Subcutaneous adipose tissue (tissue), 4 donors: ENCODE data around the gene NT5DC4. TPM values are rescaled to one million over a fixed set of nuclear protein-coding genes. Genes with fewer than 3 reads are reported as not detected.

ENCODE experiments used
- total RNA-seq, 4 donors: library from RNA; depleted of rRNA; stranded (reverse); fragments of >200 nt; gene quantifications; one replicate each; pipeline ENCODE4 v1.1.0, GENCODE V29; 2016
- TF ChIP-seq, protein P1 (sequence below): fragments of 450-650 bp; IDR thresholded peaks from one replicate; pipeline ENCODE4 v1.5.1; 2016; ENCODE audit warnings: low read depth, mild to moderate bottlenecking, control low read depth, antibody characterized with exemption, moderate library complexity

Gene NT5DC4
- total RNA-seq, 4 donors from 2014 or later, result not detected

DNA sequence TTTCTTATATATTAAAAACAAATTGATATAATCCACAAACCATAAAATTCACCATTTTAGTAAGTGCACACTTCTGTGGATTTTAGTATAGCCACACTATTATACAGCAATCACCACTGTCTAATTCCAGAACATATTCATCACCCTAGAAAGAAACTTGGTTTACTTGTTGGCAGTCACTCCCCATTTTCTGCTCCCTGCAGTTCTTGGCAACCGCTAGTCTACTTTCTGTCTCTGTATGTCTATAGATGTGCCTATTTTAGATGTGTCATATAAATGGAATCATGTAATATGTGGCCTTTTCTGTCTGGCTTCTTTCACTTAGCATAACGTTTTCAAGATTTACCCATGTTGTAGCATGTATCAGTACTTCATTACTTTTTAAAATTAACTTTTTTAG is 37.9 kb downstream of the NT5DC4 start:
- TF ChIP-seq, protein P1, sequence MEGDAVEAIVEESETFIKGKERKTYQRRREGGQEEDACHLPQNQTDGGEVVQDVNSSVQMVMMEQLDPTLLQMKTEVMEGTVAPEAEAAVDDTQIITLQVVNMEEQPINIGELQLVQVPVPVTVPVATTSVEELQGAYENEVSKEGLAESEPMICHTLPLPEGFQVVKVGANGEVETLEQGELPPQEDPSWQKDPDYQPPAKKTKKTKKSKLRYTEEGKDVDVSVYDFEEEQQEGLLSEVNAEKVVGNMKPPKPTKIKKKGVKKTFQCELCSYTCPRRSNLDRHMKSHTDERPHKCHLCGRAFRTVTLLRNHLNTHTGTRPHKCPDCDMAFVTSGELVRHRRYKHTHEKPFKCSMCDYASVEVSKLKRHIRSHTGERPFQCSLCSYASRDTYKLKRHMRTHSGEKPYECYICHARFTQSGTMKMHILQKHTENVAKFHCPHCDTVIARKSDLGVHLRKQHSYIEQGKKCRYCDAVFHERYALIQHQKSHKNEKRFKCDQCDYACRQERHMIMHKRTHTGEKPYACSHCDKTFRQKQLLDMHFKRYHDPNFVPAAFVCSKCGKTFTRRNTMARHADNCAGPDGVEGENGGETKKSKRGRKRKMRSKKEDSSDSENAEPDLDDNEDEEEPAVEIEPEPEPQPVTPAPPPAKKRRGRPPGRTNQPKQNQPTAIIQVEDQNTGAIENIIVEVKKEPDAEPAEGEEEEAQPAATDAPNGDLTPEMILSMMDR, result no peak

DNA sequence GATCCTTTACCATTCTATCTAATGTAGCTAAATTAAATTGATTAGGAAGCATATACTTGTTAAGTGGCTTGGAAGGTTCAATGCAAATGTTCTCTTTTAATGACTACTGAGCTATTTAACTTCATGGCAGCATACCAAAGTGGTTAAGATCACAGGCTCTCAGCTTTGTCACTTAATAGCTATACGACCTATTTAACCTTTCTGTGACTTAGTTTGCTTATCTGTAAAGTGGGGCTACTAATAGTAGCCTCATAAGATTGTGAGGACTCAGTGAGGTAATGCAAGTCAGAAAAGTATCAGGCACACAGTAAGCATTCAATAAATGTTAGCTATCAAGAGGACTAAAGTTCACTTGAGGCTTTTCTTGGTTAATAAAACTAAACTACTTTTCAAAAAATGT is 39.3 kb downstream of the NT5DC4 start:
- TF ChIP-seq, protein P1, result no peak

DNA sequence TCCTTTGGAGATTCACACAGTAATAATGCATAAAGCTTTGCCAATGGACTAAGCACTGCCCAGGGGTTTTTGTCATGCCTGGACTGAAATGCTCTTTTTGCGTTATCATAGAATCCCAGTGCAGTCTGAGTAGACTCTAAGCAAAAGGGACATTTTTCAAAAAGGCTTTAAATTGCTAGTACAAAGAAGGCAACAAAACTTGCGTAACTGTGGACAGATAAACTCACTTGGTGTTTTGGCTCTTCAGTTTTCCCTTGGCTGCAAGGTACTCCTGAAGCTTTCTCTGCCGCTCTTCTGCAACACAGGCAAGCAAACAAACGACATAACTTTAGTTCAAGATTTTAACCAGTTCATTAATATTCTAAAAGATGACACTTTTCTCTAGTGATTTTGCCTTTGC is 41.5 kb downstream of the NT5DC4 start:
- TF ChIP-seq, protein P1, result no peak

DNA sequence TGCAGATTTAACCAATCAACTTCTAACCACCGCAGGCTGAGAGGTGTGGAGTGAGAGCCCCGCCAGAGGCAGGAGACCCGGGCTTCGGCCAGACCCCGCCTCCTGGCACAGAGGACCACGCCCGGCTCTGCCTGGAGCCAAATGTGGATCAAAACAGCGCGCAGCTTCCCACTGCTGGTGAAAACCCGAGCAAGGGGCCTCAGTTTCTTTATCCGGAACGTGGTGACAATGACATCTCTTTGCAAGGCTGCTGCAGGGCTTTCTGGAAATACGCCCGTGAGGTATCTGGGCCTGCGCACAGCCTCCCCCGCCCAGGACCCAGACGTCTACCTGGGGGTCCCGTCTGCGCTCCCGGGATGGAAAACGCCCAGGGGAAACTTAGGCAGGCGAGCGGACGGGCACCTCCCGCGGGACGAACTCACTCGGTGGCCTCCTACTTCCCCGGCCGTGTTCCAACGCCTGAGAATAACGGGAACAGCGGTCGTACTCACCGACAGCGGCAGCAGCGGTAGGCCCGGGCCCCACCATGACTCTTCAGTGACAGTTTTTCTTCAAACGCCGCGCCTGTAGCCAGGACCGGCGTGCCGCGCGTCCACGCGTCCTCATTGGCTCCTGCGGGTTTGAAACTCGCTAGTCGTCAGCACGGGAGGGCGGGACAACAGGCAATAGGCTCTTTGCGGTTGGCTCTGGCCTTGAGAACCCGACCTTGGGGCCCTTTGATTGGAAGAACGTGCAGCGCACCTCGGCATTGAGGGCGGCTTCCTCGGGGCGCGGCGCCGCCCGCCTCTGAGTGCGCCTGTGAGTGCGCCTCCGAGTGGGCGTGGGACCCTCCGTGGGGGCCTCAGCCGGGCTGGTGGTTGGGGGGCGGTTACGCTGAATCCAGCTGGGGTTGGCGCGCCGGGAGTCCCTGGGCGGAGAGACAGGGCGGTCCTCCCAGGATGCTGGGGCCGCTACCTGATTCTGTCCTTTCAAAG is 43.5 kb downstream of the NT5DC4 start, which contains the start of gene CKAP2L:
Gene CKAP2L (minus strand): TSS at position 539 of the 974 bp plus-strand sequence. CDS start 11 bp downstream, at position 528.
- TF ChIP-seq, protein P1, result no peak

DNA sequence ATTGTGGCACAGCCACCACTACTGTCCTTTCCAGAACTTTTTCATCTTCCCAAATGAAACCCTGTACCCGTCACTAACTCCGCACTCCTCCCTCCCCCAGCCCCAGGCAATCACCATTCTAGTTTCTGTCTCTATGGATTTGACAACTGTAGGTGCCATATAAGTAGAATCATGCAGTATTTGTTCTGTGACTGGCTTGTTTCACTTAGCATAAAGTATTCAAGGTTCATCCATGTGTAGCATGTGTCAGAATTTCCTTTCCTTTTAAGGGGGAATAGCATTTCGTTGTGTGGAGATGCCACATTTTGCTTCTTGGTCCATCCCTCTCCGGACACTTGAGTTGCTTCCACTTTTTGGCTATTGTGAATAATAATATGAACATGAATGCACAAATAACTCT is 44.4 kb downstream of the NT5DC4 start:
- TF ChIP-seq, protein P1, result no peak

DNA sequence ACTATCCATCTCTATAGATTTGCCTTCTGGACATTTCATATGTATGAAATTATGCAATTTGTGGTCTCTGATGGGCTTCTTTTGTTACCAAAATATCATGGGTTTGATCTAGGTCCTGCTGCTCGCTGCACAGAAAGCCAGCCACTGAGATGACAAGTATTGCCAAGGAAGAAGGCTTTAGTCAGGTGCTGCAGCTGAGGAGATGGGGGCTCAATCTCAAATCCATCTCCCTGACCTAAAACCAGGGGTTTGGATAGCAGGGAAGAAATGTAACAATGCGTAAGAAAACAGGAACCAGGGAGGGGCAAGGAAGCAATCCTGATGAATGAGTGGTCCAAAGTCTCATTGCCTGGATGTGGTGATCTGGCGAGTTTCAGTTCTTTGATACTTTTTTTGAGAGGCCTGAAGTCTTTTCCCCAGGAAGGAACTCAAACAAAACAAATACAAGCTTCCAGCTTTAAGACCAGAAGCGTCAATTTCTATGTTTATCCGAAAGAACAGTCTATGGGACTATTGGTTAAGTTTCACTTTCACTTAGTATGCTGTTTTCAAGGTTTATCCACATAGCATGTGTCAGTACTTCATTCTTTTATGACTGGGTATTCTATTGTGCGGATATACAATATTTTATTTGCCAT is 47.0 kb downstream of the NT5DC4 start:
- TF ChIP-seq, protein P1, result no peak

DNA sequence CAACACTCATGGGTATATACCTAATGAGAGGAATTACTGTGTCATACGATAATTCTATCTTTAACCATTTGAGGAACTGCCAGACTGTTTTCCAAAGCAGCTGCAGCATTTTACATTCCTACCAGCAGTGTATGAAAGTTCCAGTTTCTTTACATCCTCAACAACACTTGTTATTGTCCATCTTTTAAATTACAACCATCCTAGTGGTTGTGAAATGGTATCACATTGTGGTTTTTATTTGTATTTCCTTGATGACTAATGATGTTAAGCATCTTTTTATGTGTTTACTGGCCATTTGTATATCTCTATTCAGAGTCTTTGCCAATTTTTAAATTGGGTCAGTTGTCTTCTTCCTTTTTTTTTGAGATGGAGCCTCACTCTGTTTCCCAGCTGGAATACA is 47.6 kb downstream of the NT5DC4 start:
- TF ChIP-seq, protein P1, result no peak
